CD4-positive, alpha-beta T cell treated with Interleukin-1 beta for 1 hour (primary cell): Measurements from ENCODE around the gene ANKRD11.
"Not testable (repeated sequence)": the region's sequence is repeated elsewhere in the genome, so short reads cannot be mapped to it uniquely, and the experiment has no call there.

Experiments
- DNase-seq, 2 donors: peaks; one replicate each; pipeline ENCODE4 v3.0.0-alpha.2; 2020 to 2022

The ANKRD11 gene

GRCh38 chr16:89311636-89312035 is 178.7 kb downstream of the ANKRD11 start:
- no peak for DNase-seq

DNA sequence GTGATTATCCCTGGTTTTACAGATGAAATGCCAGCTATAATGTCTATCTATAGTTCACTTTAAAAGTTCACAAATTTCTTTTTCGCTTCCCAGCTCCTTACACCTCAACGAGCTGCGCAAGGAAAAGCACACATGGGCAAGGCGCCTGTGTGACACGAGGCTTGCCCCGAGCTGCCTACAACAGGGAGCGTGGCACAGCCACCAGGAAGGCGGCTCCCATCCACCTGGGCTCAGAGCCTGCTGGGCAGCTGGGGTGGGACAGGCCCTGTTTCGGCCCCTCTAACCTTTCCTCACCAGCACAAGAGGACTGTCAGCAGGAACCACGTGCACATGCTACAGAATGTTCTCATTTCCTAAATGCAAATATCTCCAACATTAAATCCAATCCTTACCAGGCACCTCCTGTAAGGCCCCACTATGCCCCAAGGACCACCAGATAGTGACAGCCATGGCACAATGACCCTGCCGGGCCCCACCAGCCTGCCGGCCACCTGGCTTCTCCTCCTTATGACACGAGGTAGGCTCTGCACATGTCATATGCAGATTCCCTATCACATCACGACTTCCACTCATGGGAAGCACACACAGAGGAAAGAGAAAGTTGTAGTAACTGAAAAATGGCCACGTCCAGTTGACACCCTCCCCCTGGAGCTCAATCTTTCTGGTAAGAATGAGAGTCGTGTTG is 180.8 kb downstream of the ANKRD11 start:
- no peak for DNase-seq

DNA sequence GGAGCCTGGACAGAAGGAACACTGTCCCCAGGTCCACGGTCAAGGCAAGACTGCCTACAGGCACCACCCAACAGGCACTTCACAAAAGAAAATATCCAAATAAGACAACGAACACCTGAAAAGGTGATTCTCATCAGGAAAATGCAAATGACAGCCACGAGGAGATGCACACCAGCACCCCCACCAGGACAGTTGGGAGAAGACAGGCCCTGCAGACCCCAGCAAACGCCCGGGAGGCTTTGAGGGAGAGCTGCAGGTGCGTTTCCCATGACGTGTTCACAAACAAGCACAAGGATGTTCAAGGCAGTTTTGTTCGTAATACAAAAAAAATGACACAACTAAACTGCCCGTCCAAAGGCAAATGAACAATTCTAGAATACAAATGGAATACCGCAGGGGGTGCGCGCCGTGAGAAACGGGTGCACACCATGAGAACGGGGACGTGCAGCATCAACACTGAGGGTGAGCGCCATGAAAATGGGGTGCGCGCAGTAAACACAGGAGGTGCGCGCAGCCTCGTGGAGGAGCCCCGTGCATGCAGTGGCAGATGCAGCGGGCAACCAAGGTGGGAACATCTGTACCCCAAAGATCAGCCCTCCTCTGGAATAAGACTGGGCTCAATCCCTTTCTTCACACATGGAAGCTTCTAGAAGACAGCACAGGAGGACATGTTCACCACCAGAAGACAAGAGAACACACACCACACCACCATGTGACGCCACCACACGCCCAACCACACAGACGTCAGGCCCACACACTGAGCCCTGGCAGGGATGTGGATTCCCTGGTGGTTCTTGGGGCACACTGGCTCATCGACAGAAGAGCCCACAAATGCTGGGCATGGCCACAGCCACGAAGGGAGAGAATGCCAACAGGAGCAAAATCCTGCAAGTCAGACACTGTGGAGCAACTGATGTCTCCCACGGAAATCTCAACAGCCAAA is 181.7 kb downstream of the ANKRD11 start:
- peak; percentile 29 to 36 for DNase-seq

DNA sequence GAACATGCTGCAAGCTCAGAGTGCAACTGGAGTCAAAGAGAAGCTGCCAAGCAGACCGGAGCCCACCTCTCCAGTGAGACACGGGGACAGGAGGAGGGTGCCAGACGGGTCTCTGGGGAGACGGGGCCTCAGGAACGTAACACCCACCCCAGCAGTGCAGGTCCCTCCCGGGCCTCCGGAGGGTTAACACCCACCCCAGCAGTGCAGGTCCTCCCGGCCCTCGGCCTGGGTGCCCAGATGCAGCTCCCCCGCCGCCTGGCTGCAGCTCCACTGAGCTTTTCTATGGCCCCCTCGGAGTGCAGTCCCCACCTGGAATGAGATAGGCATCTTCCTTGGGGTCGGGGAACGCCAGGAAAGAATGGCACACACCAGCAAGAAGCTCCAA is 182.9 kb downstream of the ANKRD11 start:
- no peak for DNase-seq

- DNase-seq, result not testable (repeated sequence)
Observed at GRCh38 chr16:89306457-89307420, 183.6 kb downstream of the ANKRD11 start.

DNA sequence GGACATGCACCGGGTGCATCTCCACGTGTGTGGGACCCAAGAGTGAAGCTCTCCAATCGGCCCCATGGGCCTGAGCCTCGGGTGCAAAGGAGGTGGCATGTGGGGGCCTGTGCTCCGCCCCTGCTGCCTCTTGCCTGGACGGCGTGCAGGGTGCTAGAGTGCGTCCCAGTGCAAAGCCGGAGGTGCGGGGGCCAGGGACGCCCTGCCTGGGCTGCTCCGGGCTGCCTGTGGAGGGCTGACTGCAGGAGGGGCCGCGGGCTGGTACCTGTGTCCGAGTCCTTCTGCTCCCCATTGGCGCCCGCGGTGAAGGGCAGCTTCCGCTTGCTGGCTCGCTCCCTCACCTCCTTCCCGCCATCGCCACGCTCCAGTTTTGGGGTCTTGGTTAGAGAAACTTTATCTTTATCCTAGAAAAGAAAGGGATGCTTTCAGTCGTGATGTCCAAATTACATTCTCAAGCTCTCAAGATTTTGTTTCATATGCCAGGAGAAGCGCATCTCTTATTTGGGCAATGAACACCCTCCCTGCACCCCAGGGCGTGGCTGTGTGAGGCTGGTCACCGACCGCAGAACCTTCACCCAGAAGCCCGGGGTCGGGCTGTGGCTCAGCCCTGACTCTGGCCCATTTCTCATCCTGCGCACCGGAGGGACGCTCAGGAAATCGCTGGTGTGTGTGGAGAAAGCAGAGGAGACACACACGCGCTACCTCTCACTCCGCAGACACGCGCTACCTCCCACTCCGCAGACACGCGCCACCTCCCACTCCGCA is 185.2 kb downstream of the ANKRD11 start:
- DNase-seq, result no peak

DNA sequence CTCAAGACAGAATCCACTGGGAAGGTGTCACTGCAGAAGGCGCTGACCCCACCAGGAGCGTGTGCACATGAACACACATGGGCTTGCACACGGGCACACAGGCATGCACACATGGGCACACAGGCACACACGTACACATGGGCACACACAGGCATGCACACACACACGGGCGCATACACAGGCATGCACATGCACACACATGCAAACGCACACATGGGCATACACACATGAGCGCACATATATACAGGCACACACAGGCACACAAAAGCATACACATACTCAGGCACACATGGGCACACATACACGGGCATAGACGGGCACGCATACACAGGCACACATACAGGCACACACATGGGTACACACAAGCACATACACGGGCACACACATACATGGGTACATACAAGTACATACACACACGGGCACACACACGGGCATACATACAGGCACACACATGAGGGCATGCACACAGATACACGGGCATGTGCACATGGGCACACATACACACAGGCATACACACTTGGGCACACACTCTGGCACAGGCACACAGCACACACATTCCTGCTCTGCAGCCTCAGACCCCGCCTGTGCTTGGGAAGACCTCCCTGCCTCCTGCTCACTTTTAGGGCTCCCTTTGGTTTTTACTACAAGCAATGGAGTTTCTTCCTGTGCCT is 186.0 kb downstream of the ANKRD11 start:
- DNase-seq, result no peak

DNA sequence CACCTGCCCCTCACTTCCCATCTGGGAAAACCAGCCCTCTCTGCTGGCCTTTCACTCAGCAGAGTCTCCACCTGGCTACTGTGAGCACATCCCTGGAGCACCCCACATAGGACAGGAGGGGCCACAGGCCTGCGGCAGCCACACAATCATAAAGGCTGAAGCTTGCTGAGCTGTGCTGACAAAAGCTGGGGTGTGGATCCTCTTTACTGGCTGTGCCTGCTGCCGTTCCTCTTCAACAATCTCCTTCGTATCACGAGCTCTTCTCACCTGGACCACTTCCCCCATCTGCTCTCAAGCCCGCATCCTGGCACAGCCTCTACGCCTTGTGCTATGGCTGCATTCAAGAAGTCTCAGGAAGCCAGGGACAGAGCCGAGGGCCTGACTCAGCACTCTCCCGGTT is 186.7 kb downstream of the ANKRD11 start:
- DNase-seq, result no peak

DNA sequence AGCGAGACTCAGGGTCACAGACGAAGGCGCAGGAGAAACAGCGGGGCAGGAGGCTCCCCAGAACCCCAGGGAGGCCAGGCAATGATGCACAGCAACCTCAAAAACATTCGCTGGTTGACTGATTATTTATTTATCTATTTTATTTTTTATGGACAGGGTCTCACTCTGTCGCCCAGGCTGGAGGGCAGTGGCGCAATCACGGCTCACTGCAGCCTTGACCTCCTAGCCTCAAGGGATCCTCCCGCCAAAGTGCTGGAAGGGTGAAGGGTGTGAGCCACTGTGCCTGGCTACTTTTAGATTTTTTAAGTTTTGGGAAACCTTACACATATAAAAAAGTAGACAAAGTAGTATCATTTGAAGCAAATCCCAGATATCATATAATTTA is 189.4 kb downstream of the ANKRD11 start:
- no peak for DNase-seq

DNA sequence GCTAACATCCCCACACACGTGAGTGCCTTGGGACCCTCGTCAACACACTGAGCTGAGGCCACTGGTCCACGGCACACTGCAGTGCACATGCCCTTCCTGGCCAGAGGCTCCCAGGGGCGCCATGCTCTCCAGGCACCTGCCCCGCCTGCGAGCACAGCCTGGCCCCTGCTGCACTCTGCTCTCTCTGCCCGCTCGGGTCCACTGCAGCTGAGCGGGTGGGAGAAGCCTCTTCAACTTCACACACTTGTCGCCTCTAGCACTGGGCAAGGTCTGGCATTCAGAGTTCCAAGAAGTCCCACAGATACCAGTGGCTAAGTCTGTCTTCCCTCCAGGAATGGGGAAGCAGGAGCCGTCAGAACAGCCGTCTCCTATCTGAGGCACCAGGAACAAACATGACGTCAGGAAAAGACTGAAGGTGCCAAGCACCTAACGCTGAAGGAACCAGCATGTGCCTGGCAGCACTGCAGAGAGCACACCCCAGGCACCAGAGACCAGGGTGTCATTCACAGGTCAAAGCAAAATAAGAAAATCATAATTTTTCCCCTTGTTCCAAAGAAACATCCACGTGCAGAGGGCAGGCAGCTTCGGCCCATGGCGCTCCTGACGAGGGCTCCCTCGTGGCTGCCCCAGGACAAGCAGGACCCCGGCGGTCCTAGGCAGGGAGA is 189.9 kb downstream of the ANKRD11 start:
- no peak for DNase-seq

- DNase-seq, result not testable (repeated sequence)
Observed at GRCh38 chr16:89299357-89300111, 190.8 kb downstream of the ANKRD11 start.

DNA sequence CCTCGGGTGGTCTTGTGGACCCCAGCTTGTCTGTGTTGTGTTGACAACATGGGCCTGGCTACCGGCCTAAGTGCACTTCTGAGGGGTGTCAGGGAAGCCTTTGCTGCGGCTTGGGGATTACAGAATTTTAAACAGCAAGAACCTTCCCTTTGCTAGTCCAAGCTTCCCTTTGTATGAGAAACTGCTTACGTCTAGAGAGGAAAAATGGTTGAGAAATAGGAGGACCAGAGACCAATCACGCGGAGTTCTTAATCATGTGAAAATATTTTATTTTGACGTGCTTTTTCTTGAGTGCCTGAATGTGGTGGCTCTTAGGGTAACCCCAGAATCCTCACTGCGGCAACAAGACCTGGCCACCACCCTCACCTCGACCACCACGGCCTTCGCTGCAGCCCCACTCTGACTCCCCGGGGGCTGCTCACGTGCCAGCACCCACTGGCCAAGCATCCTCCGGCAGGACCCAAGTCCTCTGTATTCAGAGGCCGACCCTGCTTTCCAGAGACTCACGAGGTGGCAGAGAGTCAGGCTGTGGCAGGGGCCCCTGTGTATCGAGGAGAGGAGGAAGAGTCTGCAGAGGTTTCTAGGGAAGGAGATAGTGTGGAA is 191.6 kb downstream of the ANKRD11 start:
- DNase-seq, result no peak

DNA sequence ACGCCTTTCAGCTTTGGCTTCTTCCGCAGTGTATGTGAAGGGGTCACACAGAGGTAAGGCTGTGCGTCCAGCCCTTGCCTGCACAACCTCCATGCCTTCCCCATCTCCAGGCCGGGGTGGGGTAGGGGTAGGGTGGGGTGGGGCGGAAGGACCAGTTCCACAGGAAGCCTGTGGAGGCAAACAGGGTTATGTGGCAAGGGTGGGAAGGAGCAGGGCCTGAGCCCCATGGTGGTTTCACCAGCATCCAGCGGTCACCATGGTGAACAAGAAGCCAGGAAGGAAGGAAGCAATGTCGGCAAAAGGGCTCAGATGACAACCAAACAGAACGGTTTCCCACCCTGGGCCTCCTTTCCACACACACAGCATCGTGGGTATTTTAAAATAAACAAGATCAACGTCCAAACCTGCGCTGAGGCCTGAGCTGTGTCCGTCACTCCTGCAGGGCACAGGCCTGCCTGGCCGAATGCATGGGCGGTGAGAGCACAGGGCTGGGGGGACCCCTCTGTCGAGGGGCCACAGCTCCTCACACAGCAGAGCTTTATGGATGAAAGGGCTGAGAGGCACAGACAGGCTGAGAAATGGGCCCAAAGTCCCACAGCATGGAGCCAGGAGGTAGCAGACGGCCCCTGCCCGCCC is 192.3 kb downstream of the ANKRD11 start:
- no peak for DNase-seq

DNA sequence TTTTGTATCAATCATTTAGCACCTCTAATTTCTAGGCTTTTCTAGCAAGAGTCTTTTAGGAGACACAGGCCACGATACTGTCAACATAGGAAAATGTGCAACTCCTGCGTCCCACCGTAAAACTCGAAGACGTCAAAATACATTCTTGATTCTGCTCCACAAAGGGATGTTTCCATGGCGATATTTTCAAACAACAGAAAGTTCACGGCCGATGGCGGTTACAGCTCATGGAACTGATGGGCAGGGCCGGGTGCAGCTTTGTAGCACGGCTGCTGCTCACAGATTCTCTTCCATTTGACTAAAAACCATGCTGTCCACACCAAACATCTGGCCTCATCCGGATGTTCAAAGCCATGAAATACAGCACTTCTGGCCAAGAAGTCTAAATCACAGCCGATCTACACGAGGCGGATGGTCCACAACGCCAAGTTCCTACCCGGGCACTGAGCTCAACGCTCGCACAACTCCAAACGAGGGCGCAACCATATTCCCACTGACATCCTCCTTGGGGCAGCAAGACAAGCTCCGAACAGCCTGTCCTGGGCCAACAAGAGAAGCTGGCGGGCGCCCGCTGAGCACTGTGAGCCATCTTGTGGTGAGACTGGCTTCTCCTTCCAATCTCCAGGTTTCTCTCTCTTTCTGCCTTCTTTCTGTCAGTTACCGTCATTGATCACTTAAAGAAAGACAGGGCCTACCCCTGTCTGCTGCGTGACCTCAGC is 193.0 kb downstream of the ANKRD11 start:
- DNase-seq, result no peak

DNA sequence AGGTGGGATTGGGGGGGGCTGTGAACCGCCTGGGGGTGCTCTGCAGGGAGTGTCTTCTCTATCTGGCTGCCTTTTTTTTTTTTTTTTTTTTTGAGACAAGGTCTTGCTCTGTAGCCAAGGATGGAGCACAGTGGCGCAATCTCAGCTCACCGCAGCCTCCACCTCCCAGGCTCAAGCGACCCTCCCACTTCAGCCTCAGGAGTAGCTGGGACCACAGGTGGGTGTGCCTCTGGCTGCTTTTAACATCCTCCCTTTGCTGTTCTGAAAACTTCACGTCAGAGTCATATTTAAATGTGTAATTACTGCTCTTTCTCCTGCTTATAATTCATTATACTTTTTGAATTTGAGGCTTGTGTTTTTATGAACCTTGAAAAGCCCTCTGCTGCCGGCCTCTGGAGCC is 194.4 kb downstream of the ANKRD11 start:
- no peak for DNase-seq

DNA sequence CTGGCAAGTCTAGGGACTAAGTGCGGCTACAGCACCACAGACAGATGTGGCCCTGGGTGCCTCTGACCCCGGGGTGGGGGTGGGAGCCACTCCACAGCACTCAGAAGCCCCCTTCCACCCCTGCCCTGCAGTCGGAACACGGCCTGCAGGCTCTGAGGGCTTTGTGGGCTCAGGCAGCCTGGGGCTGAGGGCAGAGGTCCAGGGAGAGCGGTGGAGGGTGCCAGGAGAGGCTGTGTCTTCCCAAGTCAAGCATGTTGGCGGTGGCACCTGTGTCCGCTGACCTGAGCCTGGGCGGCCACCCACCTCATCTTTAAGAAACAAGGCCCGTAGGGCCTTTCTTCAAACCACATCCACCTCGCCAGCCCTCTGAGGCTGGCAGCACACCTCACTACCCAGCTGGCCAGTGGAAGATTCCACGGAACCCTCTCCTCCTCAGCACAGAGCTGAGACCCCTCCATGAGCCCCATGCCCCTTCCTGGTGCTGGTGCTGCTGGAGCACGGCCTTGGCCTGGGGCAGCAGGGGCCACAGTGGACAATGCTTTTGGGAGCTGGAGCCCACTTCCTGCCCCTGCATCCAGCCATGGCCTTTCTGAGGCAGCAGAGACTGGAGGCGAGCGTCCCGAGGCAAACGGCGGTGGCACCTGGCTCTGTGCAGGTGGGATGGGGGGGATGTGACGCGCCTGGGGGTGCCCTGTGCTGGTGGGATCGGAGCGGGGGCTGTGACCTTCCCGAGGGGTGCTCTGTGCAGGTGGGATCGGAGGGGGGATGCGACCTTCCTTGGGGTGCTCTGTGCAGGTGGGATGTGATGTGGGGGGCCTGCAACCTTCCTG is 195.1 kb downstream of the ANKRD11 start:
- DNase-seq, result no peak

DNA sequence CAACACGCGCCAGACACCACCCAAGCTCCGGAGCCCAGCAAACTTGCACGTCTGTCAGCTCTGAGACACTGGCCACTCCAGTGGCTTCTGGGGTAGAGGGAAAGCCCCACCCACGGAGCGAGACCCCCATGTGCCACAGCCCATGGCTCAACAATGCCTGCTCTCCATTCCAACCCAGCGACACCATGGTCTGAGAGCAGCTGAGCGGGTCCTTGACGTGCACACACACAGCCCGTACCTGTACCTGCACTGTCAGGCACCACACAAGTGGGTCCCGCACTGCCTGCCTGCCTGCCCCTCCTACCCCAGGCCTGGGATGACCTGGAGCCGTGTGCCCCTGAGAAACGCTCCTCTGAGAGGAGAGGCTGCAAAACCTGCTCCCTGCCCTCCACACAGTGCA is 195.9 kb downstream of the ANKRD11 start:
- no peak for DNase-seq
